ENCODE measurements around the gene CREB5. TPM values are rescaled to one million over a fixed set of nuclear protein-coding genes. Genes with fewer than 3 reads are reported as not detected.

CREB5 gene
- total RNA-seq, 2 donors from 2014 or later: 0.81 to 1.8 TPM

DNA sequence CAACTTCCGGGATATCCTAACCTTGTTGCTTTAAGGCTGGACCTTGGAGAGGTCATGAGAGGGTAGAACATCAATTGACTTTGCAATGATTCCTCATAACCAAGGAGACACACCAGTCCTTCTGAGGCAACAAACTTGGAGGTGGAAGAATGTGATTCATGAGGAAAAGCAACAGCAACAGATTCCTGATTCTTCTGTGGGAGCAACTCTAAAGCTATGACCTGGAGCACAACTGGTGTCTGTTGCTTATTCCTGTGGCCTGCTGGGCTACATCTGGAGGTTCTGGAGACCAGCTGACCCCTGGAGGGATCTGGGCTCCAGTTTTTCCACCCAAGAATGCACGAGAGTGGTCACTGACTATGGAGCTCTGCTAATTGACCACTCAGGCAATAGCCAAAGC is 116.6 kb downstream of the CREB5 start:
- no peak overlapping the region for H3K4me3 Mint-ChIP-seq
- DNase-seq (no peak), ATAC-seq (no peak)
- H3K9me3 ChIP-seq (ENCODE audit: control insufficient read depth, low read length, poor library complexity, severe bottlenecking): no peaks in the 10 kb centered on the region
- H3K27ac Mint-ChIP-seq: no peak overlapping the region
- H3K4me1 Mint-ChIP-seq: no peaks in the 10 kb centered on the region
- no peaks in the 10 kb centered on the region for H3K36me3 Mint-ChIP-seq (ENCODE audit: low read depth)
- no peaks in the 10 kb centered on the region for H3K27me3 Mint-ChIP-seq

DNA sequence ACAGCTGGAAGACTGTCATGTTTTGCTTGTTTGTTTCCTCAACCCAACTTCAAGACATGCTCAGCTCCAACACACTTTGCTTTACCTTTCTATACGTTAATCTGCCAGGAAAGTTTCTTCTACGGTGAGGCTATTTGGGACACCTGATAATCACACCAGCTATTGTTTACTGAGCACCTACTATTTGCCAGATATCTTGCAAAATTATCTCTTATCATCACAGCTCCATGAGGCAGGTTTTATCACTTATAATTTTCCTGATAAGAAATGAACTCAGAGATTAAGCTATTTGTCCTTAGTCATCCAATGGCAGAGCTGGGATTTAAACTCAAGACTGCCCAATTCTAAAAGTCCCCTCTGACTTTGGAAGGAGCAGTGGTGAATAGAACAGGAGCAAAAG is 117.4 kb downstream of the CREB5 start:
- H3K36me3 Mint-ChIP-seq (ENCODE audit: low read depth): no peaks in the 10 kb centered on the region
- no peaks in the 10 kb centered on the region for H3K9me3 ChIP-seq (ENCODE audit: control insufficient read depth, low read length, poor library complexity, severe bottlenecking)
- ATAC-seq (no peak), DNase-seq (no peak)
- no peak overlapping the region for H3K4me3 Mint-ChIP-seq
- H3K4me1 Mint-ChIP-seq: no peaks in the 10 kb centered on the region
- no peak overlapping the region for H3K27ac Mint-ChIP-seq
- no peaks in the 10 kb centered on the region for H3K27me3 Mint-ChIP-seq

GRCh38 chr7:28530175-28530802 is 118.0 kb downstream of the CREB5 start:
- DNase-seq: no peak
- no peak for ATAC-seq
- H3K27ac Mint-ChIP-seq: no peak overlapping the region
- no peak overlapping the region for H3K4me3 Mint-ChIP-seq
- H3K4me1 Mint-ChIP-seq: no peaks in the 10 kb centered on the region
- H3K36me3 Mint-ChIP-seq (ENCODE audit: low read depth): no peaks in the 10 kb centered on the region
- no peaks in the 10 kb centered on the region for H3K9me3 ChIP-seq (ENCODE audit: control insufficient read depth, low read length, poor library complexity, severe bottlenecking)
- H3K27me3 Mint-ChIP-seq: no peaks in the 10 kb centered on the region

DNA sequence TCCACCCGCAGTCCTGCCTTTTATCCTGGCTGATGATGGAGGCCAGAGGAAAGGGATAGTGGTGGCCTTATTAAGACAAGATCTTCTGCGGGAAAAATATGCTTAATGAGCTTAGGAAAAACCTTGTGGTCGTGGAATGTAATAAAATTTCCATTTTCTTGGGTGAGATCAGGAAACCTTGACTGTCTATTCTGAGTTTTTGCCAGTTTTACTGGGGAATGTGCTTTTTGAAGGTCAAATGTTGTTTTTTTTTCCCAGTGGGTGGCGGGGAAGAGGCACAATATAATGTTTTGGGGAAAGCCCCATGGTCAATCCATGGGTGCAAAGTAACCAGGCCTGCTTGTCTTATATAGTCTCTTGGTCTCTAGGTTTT is 118.5 kb downstream of the CREB5 start:
- no peaks in the 10 kb centered on the region for H3K36me3 Mint-ChIP-seq (ENCODE audit: low read depth)
- H3K4me3 Mint-ChIP-seq: no peak overlapping the region
- DNase-seq: no peak
- no peaks in the 10 kb centered on the region for H3K4me1 Mint-ChIP-seq
- H3K27ac Mint-ChIP-seq: no peak overlapping the region
- ATAC-seq: no peak
- no peaks in the 10 kb centered on the region for H3K27me3 Mint-ChIP-seq
- H3K9me3 ChIP-seq (ENCODE audit: control insufficient read depth, low read length, poor library complexity, severe bottlenecking): no peaks in the 10 kb centered on the region

DNA sequence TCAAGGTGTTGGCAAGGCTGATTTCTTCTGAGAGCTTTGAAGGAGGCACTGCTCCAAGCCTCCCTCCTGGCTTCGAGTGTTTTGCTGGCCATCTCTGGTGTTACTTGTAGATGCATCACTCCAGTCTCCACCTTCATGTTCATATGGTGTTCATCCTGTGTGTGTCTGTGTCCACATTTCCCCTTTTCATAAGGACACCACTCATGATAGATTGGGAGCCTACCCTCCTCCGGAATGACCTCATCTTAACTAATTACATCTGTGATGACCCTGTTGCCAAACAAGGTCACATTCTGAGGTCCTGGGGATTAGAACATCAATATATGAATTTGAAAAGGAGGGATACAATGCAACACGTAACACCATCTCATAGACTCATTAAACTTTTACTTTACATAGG is 119.0 kb downstream of the CREB5 start:
- Mint-ChIP-seq H3K36me3 (ENCODE audit: low read depth) (no peaks in the 10 kb centered on the region), H3K4me3 (no peak overlapping the region), H3K27me3 (no peaks in the 10 kb centered on the region), H3K4me1 (no peaks in the 10 kb centered on the region), H3K27ac (no peak overlapping the region)
- no peak for DNase-seq
- H3K9me3 ChIP-seq (ENCODE audit: control insufficient read depth, low read length, poor library complexity, severe bottlenecking): no peaks in the 10 kb centered on the region
- no peak for ATAC-seq

DNA sequence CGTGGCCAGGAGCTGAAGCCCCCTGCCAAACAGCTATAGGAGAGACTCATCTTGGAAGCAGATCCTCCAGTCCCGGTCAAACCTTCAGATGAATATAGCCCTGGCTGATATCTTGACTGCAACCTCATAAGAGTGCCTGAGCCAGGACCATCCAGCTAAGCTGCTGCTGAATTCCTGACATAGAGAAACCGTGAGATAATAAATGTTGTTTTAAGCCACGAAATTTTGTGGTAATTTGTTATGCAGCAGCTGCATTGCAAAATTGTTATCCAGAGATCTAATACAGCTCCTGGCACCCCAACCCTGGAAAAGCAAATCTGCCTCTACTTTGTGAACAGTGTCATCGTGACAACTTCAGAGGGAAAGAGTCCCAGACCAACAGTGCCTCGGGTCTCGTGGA is 119.9 kb downstream of the CREB5 start:
- Mint-ChIP-seq H3K27me3 (no peaks in the 10 kb centered on the region), H3K27ac (no peak overlapping the region), H3K36me3 (ENCODE audit: low read depth) (no peaks in the 10 kb centered on the region), H3K4me1 (no peaks in the 10 kb centered on the region), H3K4me3 (no peak overlapping the region)
- DNase-seq (no peak), ATAC-seq (no peak)
- no peaks in the 10 kb centered on the region for H3K9me3 ChIP-seq (ENCODE audit: control insufficient read depth, low read length, poor library complexity, severe bottlenecking)

DNA sequence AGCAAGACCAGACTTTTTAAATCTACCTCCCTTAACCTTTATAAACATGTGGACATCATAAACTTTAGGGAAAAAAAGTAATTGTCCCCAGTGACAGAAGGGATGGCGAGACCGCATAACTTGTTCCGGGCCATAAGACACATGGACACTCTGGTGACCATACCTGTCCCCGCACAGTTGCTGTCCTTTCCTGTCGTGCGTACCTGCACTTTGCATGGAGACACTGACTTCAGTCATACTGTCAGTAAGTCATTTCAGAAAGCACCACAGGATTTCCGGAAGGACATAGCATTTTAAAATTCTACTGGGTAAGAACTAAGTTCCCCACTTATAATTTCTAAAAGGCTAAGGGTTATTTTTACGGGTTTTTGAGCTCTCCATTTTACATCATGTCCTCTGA is 120.9 kb downstream of the CREB5 start:
- Mint-ChIP-seq H3K27ac (no peak overlapping the region), H3K4me3 (no peak overlapping the region), H3K27me3 (no peaks in the 10 kb centered on the region), H3K36me3 (ENCODE audit: low read depth) (no peaks in the 10 kb centered on the region), H3K4me1 (no peaks in the 10 kb centered on the region)
- H3K9me3 ChIP-seq (ENCODE audit: control insufficient read depth, low read length, poor library complexity, severe bottlenecking): no peaks in the 10 kb centered on the region
- DNase-seq: no peak
- no peak for ATAC-seq

- DNase-seq (no peak), ATAC-seq (no peak)
- no peaks in the 10 kb centered on the region for H3K36me3 Mint-ChIP-seq (ENCODE audit: low read depth)
- no peaks in the 10 kb centered on the region for H3K9me3 ChIP-seq (ENCODE audit: control insufficient read depth, low read length, poor library complexity, severe bottlenecking)
- H3K4me3 Mint-ChIP-seq: no peak overlapping the region
- H3K27ac Mint-ChIP-seq: no peak overlapping the region
- H3K27me3 Mint-ChIP-seq: no peaks in the 10 kb centered on the region
- no peaks in the 10 kb centered on the region for H3K4me1 Mint-ChIP-seq
Observed at GRCh38 chr7:28533731-28534531, 121.6 kb downstream of the CREB5 start.

DNA sequence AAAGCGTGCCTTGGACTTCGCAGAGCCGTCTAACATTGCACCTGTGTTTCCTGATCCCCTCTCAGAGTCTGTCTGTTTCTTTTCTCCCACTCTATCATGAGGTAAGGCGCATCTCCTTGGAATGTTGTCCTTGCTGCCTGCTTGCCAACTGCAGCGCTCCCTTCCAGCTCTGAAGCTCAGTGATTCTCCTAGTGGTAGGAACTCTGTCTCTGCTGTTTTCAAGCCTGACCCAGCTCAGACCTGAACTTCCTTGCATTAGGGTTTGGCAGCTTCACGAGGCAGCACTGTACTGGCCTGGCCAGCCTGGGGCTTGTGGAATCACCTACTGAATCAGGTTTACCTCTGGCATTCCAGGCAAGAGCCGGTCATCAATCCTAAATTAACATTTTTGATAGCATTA is 123.9 kb downstream of the CREB5 start:
- Mint-ChIP-seq H3K36me3 (ENCODE audit: low read depth) (no peaks in the 10 kb centered on the region), H3K27ac (no peak overlapping the region), H3K27me3 (peaks cover 11% of the 10 kb centered on the region), H3K4me1 (no peaks in the 10 kb centered on the region), H3K4me3 (no peak overlapping the region)
- ATAC-seq (no peak), DNase-seq (no peak)
- no peaks in the 10 kb centered on the region for H3K9me3 ChIP-seq (ENCODE audit: control insufficient read depth, low read length, poor library complexity, severe bottlenecking)

GRCh38 chr7:28539289-28539981 is 127.1 kb downstream of the CREB5 start:
- H3K36me3 Mint-ChIP-seq (ENCODE audit: low read depth): no peaks in the 10 kb centered on the region
- no peaks in the 10 kb centered on the region for H3K4me1 Mint-ChIP-seq
- no peak for DNase-seq
- H3K27me3 Mint-ChIP-seq: peaks cover 26% of the 10 kb centered on the region
- no peak overlapping the region for H3K4me3 Mint-ChIP-seq
- H3K9me3 ChIP-seq (ENCODE audit: control insufficient read depth, low read length, poor library complexity, severe bottlenecking): no peaks in the 10 kb centered on the region
- ATAC-seq: no peak
- H3K27ac Mint-ChIP-seq: no peak overlapping the region

DNA sequence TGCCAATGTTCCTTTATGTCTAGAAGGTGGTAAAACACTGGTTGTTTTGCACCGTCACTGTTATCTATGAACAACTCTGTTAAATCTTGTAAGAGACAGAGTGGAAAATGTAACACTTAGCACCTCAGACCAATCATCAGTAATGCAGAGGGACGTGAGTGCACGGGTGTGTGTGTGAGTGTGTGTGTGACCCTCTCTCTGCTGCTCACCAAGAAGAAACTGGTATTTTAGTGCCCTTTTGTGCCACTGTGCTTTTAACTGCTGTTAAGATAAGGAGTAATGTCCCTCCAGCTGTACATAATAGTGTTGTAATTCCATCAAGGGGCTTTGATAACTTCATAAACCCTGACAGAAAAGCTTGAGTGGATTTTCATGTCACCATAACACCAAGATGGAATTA is 130.1 kb downstream of the CREB5 start:
- no peak for ATAC-seq
- H3K27ac Mint-ChIP-seq: no peak overlapping the region

DNA sequence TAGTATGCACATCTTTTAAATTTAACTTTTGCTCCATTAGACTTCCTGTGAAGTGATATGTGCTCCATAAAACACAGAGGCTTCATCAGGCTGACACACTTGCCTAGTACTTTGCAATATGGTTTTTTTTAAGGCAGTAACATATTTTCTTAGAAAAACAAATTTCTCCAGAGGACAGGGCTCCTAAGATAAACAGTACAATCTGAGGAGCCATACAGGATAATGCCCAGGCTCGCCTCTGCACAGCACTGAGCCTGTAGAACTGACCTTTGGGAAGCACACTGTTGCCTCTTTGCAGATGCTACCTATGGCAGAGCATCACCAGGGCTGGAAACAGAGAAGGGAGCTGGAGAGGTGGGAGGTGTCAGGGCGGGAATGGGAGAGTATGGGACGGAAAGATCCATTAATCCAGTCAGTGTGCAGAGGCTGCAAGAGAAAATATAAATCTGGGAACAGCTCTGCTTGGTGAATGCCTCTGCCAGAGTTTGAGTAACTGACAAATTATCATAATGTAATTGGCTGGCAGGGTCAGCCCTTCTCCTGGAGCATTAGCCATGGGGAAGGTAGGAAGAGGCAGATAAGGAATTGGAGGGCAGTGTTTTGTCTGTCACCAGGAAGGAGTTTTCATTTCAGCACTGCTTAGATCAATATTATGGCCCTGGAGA is 132.3 kb downstream of the CREB5 start:
- peaks cover 26% of the 10 kb centered on the region for H3K27me3 Mint-ChIP-seq
- H3K9me3 ChIP-seq (ENCODE audit: control insufficient read depth, low read length, poor library complexity, severe bottlenecking): no peaks in the 10 kb centered on the region
- no peak overlapping the region for H3K4me3 Mint-ChIP-seq
- no peaks in the 10 kb centered on the region for H3K36me3 Mint-ChIP-seq (ENCODE audit: low read depth)
- ATAC-seq (no peak), DNase-seq (no peak)
- no peaks in the 10 kb centered on the region for H3K4me1 Mint-ChIP-seq
- no peak overlapping the region for H3K27ac Mint-ChIP-seq

More for the DNA sequence above, 130.1 kb downstream of the CREB5 start:
- H3K36me3 Mint-ChIP-seq (ENCODE audit: low read depth): no peaks in the 10 kb centered on the region
- no peaks in the 10 kb centered on the region for H3K4me1 Mint-ChIP-seq
- no peaks in the 10 kb centered on the region for H3K9me3 ChIP-seq (ENCODE audit: control insufficient read depth, low read length, poor library complexity, severe bottlenecking)
- H3K4me3 Mint-ChIP-seq: no peak overlapping the region
- H3K27me3 Mint-ChIP-seq: peaks cover 26% of the 10 kb centered on the region
- DNase-seq: no peak

- H3K4me1 Mint-ChIP-seq: no peaks in the 10 kb centered on the region
- ATAC-seq: no peak
- no peaks in the 10 kb centered on the region for H3K36me3 Mint-ChIP-seq (ENCODE audit: low read depth)
- peaks cover 17% of the 10 kb centered on the region for H3K27me3 Mint-ChIP-seq
- no peaks in the 10 kb centered on the region for H3K9me3 ChIP-seq (ENCODE audit: control insufficient read depth, low read length, poor library complexity, severe bottlenecking)
- no peak overlapping the region for H3K4me3 Mint-ChIP-seq
- no peak overlapping the region for H3K27ac Mint-ChIP-seq
- DNase-seq: no peak
Observed at GRCh38 chr7:28546067-28546466, 133.7 kb downstream of the CREB5 start.
